Esophagus (tissue), 2 donors: ENCODE data around the gene PCYT1B. TPM values are rescaled to one million over a fixed set of nuclear protein-coding genes. Genes with fewer than 3 reads are reported as not detected.
"Not testable (repeated sequence)": the region's sequence is repeated elsewhere in the genome, so short reads cannot be mapped to it uniquely, and the experiment has no call there.

Source experiments
- H3K27ac ChIP-seq, 2 donors: one replicate each; pipeline ENCODE4 v1.5.1; 2013; ENCODE audit warnings: low read depth in 2 of 2, mild to moderate bottlenecking in 2 of 2, inconsistent platforms in 1 of 2, low read length in 1 of 2, moderate library complexity in 1 of 2
- H3K27me3 ChIP-seq, 2 donors: one replicate each; pipeline ENCODE4 v1.6.1; 2013; ENCODE audit warnings: low read length in 2 of 2, control low read depth in 1 of 2, mild to moderate bottlenecking in 1 of 2; ENCODE audit not compliant: insufficient read depth in 2 of 2, control insufficient read depth in 1 of 2
- H3K36me3 ChIP-seq, 2 donors: one replicate each; pipeline ENCODE4 v1.6.1; 2013; ENCODE audit warnings: low read length in 1 of 2; ENCODE audit not compliant: control insufficient read depth in 2 of 2, insufficient read depth in 2 of 2
- H3K4me1 ChIP-seq, 2 donors: one replicate each; pipeline ENCODE4 v1.6.1; 2013; ENCODE audit warnings: low read length in 1 of 2; ENCODE audit not compliant: control insufficient read depth in 2 of 2, insufficient read depth in 2 of 2
- H3K4me3 ChIP-seq, 2 donors: one replicate each; pipeline ENCODE4 v1.5.1; 2013; ENCODE audit warnings: low read length in 2 of 2, mild to moderate bottlenecking in 2 of 2, low read depth in 1 of 2, moderate library complexity in 1 of 2
- H3K9me3 ChIP-seq, 2 donors: one replicate each; pipeline ENCODE4 v1.6.1; 2013; ENCODE audit warnings: mild to moderate bottlenecking in 2 of 2, low read depth in 1 of 2, low read length in 1 of 2, moderate library complexity in 1 of 2; ENCODE audit not compliant: control insufficient read depth in 2 of 2, insufficient read depth in 1 of 2
- WGBS, 2 donors: extraction: QIAGEN DNeasy Blood & Tissue Kit; methylation state at CpG; one replicate each; pipeline ENCODE4 v1.1.7; 2013; 5-methylcytosine and 5-hydroxymethylcytosine counted together
- polyA plus RNA-seq, 2 donors: library from polyadenylated mRNA; stranded (reverse); fragments of 200-250 nt; gene quantifications; one replicate each; pipeline ENCODE4 v1.2.3, GENCODE V29; 2013
- donor health status: healthy with polysubstance abuse.
- donor health status: Bipolar disorder and iron deficiency.

The PCYT1B gene
- polyA plus RNA-seq, 2 donors: 0.33 to 0.40 TPM

GRCh38 chrX:24648495-24648894 is 1.3 kb upstream of the PCYT1B start:
- H3K4me1 ChIP-seq: peaks cover 3 to 4% of the 10 kb centered on the region in 2 donors
- H3K9me3 ChIP-seq: no peaks in the 10 kb centered on the region
- WGBS, 2 donors: 67 to 69% methylated on average over 6 of the region's 6 CpGs

GRCh38 chrX:24646745-24647182 is 383 bp downstream of the PCYT1B start:
- Histone ChIP-seq H3K36me3 (no peaks in the 10 kb centered on the region), H3K9me3 (no peaks in the 10 kb centered on the region), H3K4me1 (peaks cover 3 to 4% of the 10 kb centered on the region in 2 donors), H3K27ac (no peak overlapping the region), H3K4me3 (no peak overlapping the region), H3K27me3 (no peaks in the 10 kb centered on the region)
- WGBS, 2 donors: 3 to 15% methylated on average over 13 of the region's 13 CpGs

More at GRCh38 chrX:24648495-24648894, 1.3 kb upstream of the PCYT1B start:
- no peak overlapping the region for H3K4me3 ChIP-seq
- H3K27me3 ChIP-seq: no peaks in the 10 kb centered on the region
- no peaks in the 10 kb centered on the region for H3K36me3 ChIP-seq
- H3K27ac ChIP-seq: no peak overlapping the region

- Histone ChIP-seq H3K27me3 (no peaks in the 10 kb centered on the region), H3K4me3 (no peak overlapping the region), H3K36me3 (no peaks in the 10 kb centered on the region), H3K9me3 (no peaks in the 10 kb centered on the region), H3K4me1 (peaks cover 3 to 4% of the 10 kb centered on the region in 2 donors), H3K27ac (no peak overlapping the region)
- WGBS, 2 donors: 21 to 42% methylated on average over 10 of the region's 10 CpGs
Observed at GRCh38 chrX:24646006-24646405, 1.1 kb downstream of the PCYT1B start.

- H3K27me3 ChIP-seq: peaks cover 0 to 3% of the 10 kb centered on the region in 2 donors
- no peak overlapping the region for H3K27ac ChIP-seq
- no peaks in the 10 kb centered on the region for H3K9me3 ChIP-seq
- H3K36me3 ChIP-seq: no peaks in the 10 kb centered on the region
- H3K4me1 ChIP-seq: peaks cover 3 to 4% of the 10 kb centered on the region in 2 donors
- H3K4me3 ChIP-seq: no peak overlapping the region
Observed at GRCh38 chrX:24643116-24643515, 4.0 kb downstream of the PCYT1B start.

GRCh38 chrX:24629701-24630100 is 17.4 kb downstream of the PCYT1B start:
- Histone ChIP-seq H3K4me3 (no peak overlapping the region), H3K36me3 (no peaks in the 10 kb centered on the region), H3K27ac (no peak overlapping the region), H3K27me3 (no peaks in the 10 kb centered on the region), H3K9me3 (no peaks in the 10 kb centered on the region), H3K4me1 (no peaks in the 10 kb centered on the region)
- 86 to 92% methylated on average over 1 of the region's 1 CpG for WGBS, 2 donors

- no peaks in the 10 kb centered on the region for H3K27me3 ChIP-seq
- H3K27ac ChIP-seq: no peak overlapping the region
- no peaks in the 10 kb centered on the region for H3K36me3 ChIP-seq
- WGBS, 2 donors: 46 to 49% methylated on average over 5 of the region's 5 CpGs
- H3K4me1 ChIP-seq: no peaks in the 10 kb centered on the region
- H3K9me3 ChIP-seq: no peaks in the 10 kb centered on the region
- no peak overlapping the region for H3K4me3 ChIP-seq
Observed at GRCh38 chrX:24619647-24620046, 27.5 kb downstream of the PCYT1B start.

GRCh38 chrX:24610516-24610915 is 36.6 kb downstream of the PCYT1B start:
- Histone ChIP-seq H3K9me3 (no peaks in the 10 kb centered on the region), H3K36me3 (no peaks in the 10 kb centered on the region), H3K27ac (no peak overlapping the region), H3K4me1 (no peaks in the 10 kb centered on the region), H3K4me3 (no peak overlapping the region), H3K27me3 (peaks cover 0 to 2% of the 10 kb centered on the region in 2 donors)
- WGBS, 2 donors: 39 to 45% methylated on average over 1 of the region's 1 CpG

- H3K27ac ChIP-seq: no peak overlapping the region
- WGBS, 2 donors: 67 to 73% methylated on average over 4 of the region's 4 CpGs
- H3K36me3 ChIP-seq: no peaks in the 10 kb centered on the region
- peaks cover 0 to 2% of the 10 kb centered on the region in 2 donors for H3K27me3 ChIP-seq
- H3K9me3 ChIP-seq: no peaks in the 10 kb centered on the region
- no peaks in the 10 kb centered on the region for H3K4me1 ChIP-seq
- H3K4me3 ChIP-seq: no peak overlapping the region
Observed at GRCh38 chrX:24607616-24608015, 39.5 kb downstream of the PCYT1B start.

GRCh38 chrX:24605941-24606340 is 41.2 kb downstream of the PCYT1B start:
- WGBS, 2 donors: 72 to 89% methylated on average over 3 of the region's 3 CpGs

GRCh38 chrX:24603191-24603590 is 44.0 kb downstream of the PCYT1B start:
- peaks cover 0 to 2% of the 10 kb centered on the region in 2 donors for H3K27me3 ChIP-seq
- no peaks in the 10 kb centered on the region for H3K9me3 ChIP-seq
- no peak overlapping the region for H3K4me3 ChIP-seq
- H3K36me3 ChIP-seq: no peaks in the 10 kb centered on the region
- H3K27ac ChIP-seq: no peak overlapping the region
- WGBS, 2 donors: 50 to 83% methylated on average over 1 of the region's 1 CpG
- no peaks in the 10 kb centered on the region for H3K4me1 ChIP-seq

More at GRCh38 chrX:24605941-24606340, 41.2 kb downstream of the PCYT1B start:
- not testable (repeated sequence) for H3K4me3 ChIP-seq, H3K27me3 ChIP-seq, H3K36me3 ChIP-seq, H3K4me1 ChIP-seq, H3K9me3 ChIP-seq, H3K27ac ChIP-seq
